Neural crest cell (in vitro differentiated cells): ENCODE data around the gene BAG1. TPM values are rescaled to one million over a fixed set of nuclear protein-coding genes. Genes with fewer than 3 reads are reported as not detected.

Experiments
- DNase-seq: peaks from one replicate; pipeline ENCODE4 v3.0.0; 2021; ENCODE audit warnings: low read depth, mixed read lengths, low spot score
- H3K27ac Mint-ChIP-seq: one replicate; pipeline ENCODE4 v1.8.0; 2021; ENCODE audit warnings: mild to moderate bottlenecking, mixed read lengths; ENCODE audit not compliant: unreplicated experiment
- H3K27me3 Mint-ChIP-seq: 2 replicates; pipeline ENCODE4 v1.8.0; 2021; ENCODE audit warnings: low read depth, mild to moderate bottlenecking, mixed read lengths
- H3K36me3 Mint-ChIP-seq: 2 replicates; pipeline ENCODE4 v1.8.0; 2021; ENCODE audit warnings: low read depth, mild to moderate bottlenecking, mixed read lengths
- H3K4me1 Mint-ChIP-seq: 2 replicates; pipeline ENCODE4 v1.8.0; 2021; ENCODE audit warnings: mixed read lengths
- H3K4me3 Mint-ChIP-seq: one replicate; pipeline ENCODE4 v1.8.0; 2021; ENCODE audit warnings: mild to moderate bottlenecking, mixed read lengths
- H3K9me3 Mint-ChIP-seq: 2 replicates; pipeline ENCODE4 v1.8.0; 2021; ENCODE audit warnings: mixed read lengths
- total RNA-seq: library from RNA; stranded (reverse); gene quantifications from 2 replicates; pipeline ENCODE4 v1.2.1, GENCODE V29; 2021
- TF ChIP-seq, protein P1 (sequence below): fragments of 200-600 bp; sonication (generic); conservative IDR thresholded peaks from 2 replicates; pipeline ENCODE4 v1.5.0; 2021; ENCODE audit warnings: antibody characterized with exemption, mild to moderate bottlenecking

The BAG1 gene
- total RNA-seq, 1 donor from 2014 or later: 97.5 TPM

- DNase-seq: no peak
- peaks cover 18% of the 10 kb centered on the region for H3K4me1 Mint-ChIP-seq
- H3K27ac Mint-ChIP-seq: no peak overlapping the region
- peaks cover 7% of the 10 kb centered on the region for H3K36me3 Mint-ChIP-seq
- H3K27me3 Mint-ChIP-seq: no peaks in the 10 kb centered on the region
- H3K9me3 Mint-ChIP-seq: no peaks in the 10 kb centered on the region
- TF ChIP-seq, protein P1, sequence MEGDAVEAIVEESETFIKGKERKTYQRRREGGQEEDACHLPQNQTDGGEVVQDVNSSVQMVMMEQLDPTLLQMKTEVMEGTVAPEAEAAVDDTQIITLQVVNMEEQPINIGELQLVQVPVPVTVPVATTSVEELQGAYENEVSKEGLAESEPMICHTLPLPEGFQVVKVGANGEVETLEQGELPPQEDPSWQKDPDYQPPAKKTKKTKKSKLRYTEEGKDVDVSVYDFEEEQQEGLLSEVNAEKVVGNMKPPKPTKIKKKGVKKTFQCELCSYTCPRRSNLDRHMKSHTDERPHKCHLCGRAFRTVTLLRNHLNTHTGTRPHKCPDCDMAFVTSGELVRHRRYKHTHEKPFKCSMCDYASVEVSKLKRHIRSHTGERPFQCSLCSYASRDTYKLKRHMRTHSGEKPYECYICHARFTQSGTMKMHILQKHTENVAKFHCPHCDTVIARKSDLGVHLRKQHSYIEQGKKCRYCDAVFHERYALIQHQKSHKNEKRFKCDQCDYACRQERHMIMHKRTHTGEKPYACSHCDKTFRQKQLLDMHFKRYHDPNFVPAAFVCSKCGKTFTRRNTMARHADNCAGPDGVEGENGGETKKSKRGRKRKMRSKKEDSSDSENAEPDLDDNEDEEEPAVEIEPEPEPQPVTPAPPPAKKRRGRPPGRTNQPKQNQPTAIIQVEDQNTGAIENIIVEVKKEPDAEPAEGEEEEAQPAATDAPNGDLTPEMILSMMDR: no peak
- no peak overlapping the region for H3K4me3 Mint-ChIP-seq
Measured at GRCh38 chr9:33260372-33260771, 4.1 kb downstream of the BAG1 start.

- TF ChIP-seq, protein P1: no peak
- Mint-ChIP-seq H3K9me3 (no peaks in the 10 kb centered on the region), H3K4me3 (no peak overlapping the region), H3K27me3 (no peaks in the 10 kb centered on the region), H3K36me3 (peaks cover 16% of the 10 kb centered on the region), H3K4me1 (no peaks in the 10 kb centered on the region), H3K27ac (no peak overlapping the region)
- no peak for DNase-seq
Measured at GRCh38 chr9:33257276-33257675, 7.2 kb downstream of the BAG1 start.

GRCh38 chr9:33256236-33256635, 8.3 kb downstream of the BAG1 start:
- no peaks in the 10 kb centered on the region for H3K27me3 Mint-ChIP-seq
- H3K27ac Mint-ChIP-seq: no peak overlapping the region
- no peaks in the 10 kb centered on the region for H3K9me3 Mint-ChIP-seq
- no peak for DNase-seq
- H3K4me1 Mint-ChIP-seq: no peaks in the 10 kb centered on the region
- H3K4me3 Mint-ChIP-seq: no peak overlapping the region
- peaks cover 16% of the 10 kb centered on the region for H3K36me3 Mint-ChIP-seq
- TF ChIP-seq, protein P1: no peak

- TF ChIP-seq, protein P1: no peak
- H3K27me3 Mint-ChIP-seq: no peaks in the 10 kb centered on the region
- H3K27ac Mint-ChIP-seq: no peak overlapping the region
- no peak for DNase-seq
- H3K36me3 Mint-ChIP-seq: peaks cover 16% of the 10 kb centered on the region
- H3K4me1 Mint-ChIP-seq: no peaks in the 10 kb centered on the region
- no peak overlapping the region for H3K4me3 Mint-ChIP-seq
- H3K9me3 Mint-ChIP-seq: no peaks in the 10 kb centered on the region
Measured at GRCh38 chr9:33255471-33255870, 9.0 kb downstream of the BAG1 start.

GRCh38 chr9:33255014-33255413, 9.5 kb downstream of the BAG1 start:
- Mint-ChIP-seq H3K9me3 (no peaks in the 10 kb centered on the region), H3K27ac (no peak overlapping the region), H3K4me1 (no peaks in the 10 kb centered on the region), H3K36me3 (peaks cover 16% of the 10 kb centered on the region), H3K27me3 (no peaks in the 10 kb centered on the region), H3K4me3 (no peak overlapping the region)
- TF ChIP-seq, protein P1: no peak
- no peak for DNase-seq

- no peak for DNase-seq
- Mint-ChIP-seq H3K27ac (no peak overlapping the region), H3K4me3 (no peak overlapping the region), H3K9me3 (no peaks in the 10 kb centered on the region), H3K27me3 (no peaks in the 10 kb centered on the region), H3K36me3 (peaks cover 16% of the 10 kb centered on the region), H3K4me1 (no peaks in the 10 kb centered on the region)
- TF ChIP-seq, protein P1: no peak
Measured at GRCh38 chr9:33254211-33254610, 10.3 kb downstream of the BAG1 start.
